OCI-LY3 (cell line): ENCODE measurements around the gene HTR2B.

Experiments used
- CTCF ChIP-seq: fragments of 200-600, 300-600 bp; sonication (generic); IDR thresholded peaks from 2 replicates; pipeline ENCODE4 v1.5.1; 2014; ENCODE audit warnings: antibody characterized with exemption, low read length, low read depth
- EZH2phosphoT487 ChIP-seq: fragments of 200-600 bp; shearing (Covaris generic); IDR thresholded peaks from 2 replicates; pipeline ENCODE4 v1.6.1; 2018; ENCODE audit warnings: antibody characterized with exemption, mixed run types, low read depth

- no peak for TF ChIP-seq CTCF
- no peak for TF ChIP-seq EZH2phosphoT487
Observed at GRCh38 chr2:231144896-231145295, 20.1 kb upstream of the HTR2B start.
